Gastroesophageal sphincter (tissue), 4 donors: Measurements from ENCODE around the gene SULT1B1. TPM values are rescaled to one million over a fixed set of nuclear protein-coding genes. Genes with fewer than 3 reads are reported as not detected.

ENCODE experiments used
- ATAC-seq: fragments of 150-250 bp; one replicate; pipeline ENCODE4 v1.9.1; 2016; ENCODE audit warnings: mild to moderate bottlenecking, moderate library complexity
- H3K27ac ChIP-seq, 4 donors: fragments of 200-600 bp; sonication (generic) in 3 of 4; 1 replicate in 3 of 4; 2 replicates in 1 of 4; pipeline ENCODE4 v1.5.1; 2016 to 2019
- H3K27me3 ChIP-seq: fragments of 200-600 bp; sonication (generic); one replicate; pipeline ENCODE4 v1.5.1; 2019
- H3K36me3 ChIP-seq, 2 donors: fragments of 200-600 bp; sonication (generic); one replicate each; pipeline ENCODE4 v1.5.1; 2019; ENCODE audit warnings: control low read depth in 1 of 2
- H3K4me1 ChIP-seq, 3 donors: fragments of 200-600 bp; sonication (generic); 1 replicate in 2 of 3; 2 replicates in 1 of 3; pipeline ENCODE4 v1.5.1; 2016 to 2019; ENCODE audit warnings: control low read depth in 2 of 3
- H3K4me3 ChIP-seq, 2 donors: fragments of 200-600 bp; sonication (generic); one replicate each; pipeline ENCODE4 v1.5.1; 2019; ENCODE audit warnings: mild to moderate bottlenecking in 1 of 2, moderate library complexity in 1 of 2
- H3K9me3 ChIP-seq, 3 donors: fragments of 200-600 bp; sonication (generic); one replicate each; pipeline ENCODE4 v1.5.1; 2017 to 2019; ENCODE audit warnings: control low read depth in 2 of 3
- EP300 ChIP-seq: sonication (generic); formaldehyde crosslinking; IDR thresholded peaks from one replicate; pipeline ENCODE4 v1.6.1; 2017; ENCODE audit warnings: antibody characterized with exemption, mild to moderate bottlenecking
- POLR2A ChIP-seq, 2 donors: fragments of 450-650 bp; IDR thresholded peaks; one replicate each; pipeline ENCODE4 v1.6.1; 2017; ENCODE audit warnings: antibody characterized with exemption in 2 of 2, mild to moderate bottlenecking in 2 of 2, moderate library complexity in 1 of 2
- POLR2AphosphoS5 ChIP-seq: sonication (generic); formaldehyde crosslinking; IDR thresholded peaks from one replicate; pipeline ENCODE4 v1.6.1; 2017; ENCODE audit warnings: antibody characterized with exemption
- WGBS, 2 donors: methylation state at CpG; one replicate each; pipeline ENCODE4 v1.1.5; 2018; ENCODE audit warnings: low coverage in 1 of 2; 5-methylcytosine and 5-hydroxymethylcytosine counted together
- total RNA-seq, 4 donors: library from RNA; depleted of rRNA; stranded (reverse); fragments of >200 nt; gene quantifications; one replicate each; pipeline ENCODE4 v1.1.0, GENCODE V29; 2016
- TF ChIP-seq, protein P1 (sequence below), 4 experiments: fragments of 200-600 bp in 2 of 4; fragments of 450-650 bp in 2 of 4; sonication (generic) in 1 of 4; IDR thresholded peaks; one replicate each; pipeline ENCODE4 v1.5.1; 2017 to 2019; ENCODE audit warnings: antibody characterized with exemption in 4 of 4, mild to moderate bottlenecking in 2 of 4, moderate library complexity in 2 of 4

The SULT1B1 gene
- total RNA-seq, 4 donors from 2014 or later, result 0.27 to 1.3 (median 0.87) TPM

- TF ChIP-seq, protein P1, sequence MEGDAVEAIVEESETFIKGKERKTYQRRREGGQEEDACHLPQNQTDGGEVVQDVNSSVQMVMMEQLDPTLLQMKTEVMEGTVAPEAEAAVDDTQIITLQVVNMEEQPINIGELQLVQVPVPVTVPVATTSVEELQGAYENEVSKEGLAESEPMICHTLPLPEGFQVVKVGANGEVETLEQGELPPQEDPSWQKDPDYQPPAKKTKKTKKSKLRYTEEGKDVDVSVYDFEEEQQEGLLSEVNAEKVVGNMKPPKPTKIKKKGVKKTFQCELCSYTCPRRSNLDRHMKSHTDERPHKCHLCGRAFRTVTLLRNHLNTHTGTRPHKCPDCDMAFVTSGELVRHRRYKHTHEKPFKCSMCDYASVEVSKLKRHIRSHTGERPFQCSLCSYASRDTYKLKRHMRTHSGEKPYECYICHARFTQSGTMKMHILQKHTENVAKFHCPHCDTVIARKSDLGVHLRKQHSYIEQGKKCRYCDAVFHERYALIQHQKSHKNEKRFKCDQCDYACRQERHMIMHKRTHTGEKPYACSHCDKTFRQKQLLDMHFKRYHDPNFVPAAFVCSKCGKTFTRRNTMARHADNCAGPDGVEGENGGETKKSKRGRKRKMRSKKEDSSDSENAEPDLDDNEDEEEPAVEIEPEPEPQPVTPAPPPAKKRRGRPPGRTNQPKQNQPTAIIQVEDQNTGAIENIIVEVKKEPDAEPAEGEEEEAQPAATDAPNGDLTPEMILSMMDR (IDR thresholded peaks at IDR 0.05), result no peak
- no peak for ATAC-seq
- Histone ChIP-seq H3K4me3 (no peak overlapping the region), H3K27ac (no peak overlapping the region), H3K27me3 (no peaks in the 10 kb centered on the region), H3K9me3 (peaks cover 0 to 8% (median 0%) of the 10 kb centered on the region in 3 donors), H3K4me1 (no peaks in the 10 kb centered on the region), H3K36me3 (no peaks in the 10 kb centered on the region)
- WGBS, 2 donors, result 90% methylated on average over 2 of the region's 13 CpGs; no CpG with 5 or more reads in 1 of the 2 donors
These were observed 16.8 kb downstream of the SULT1B1 start for GRCh38 chr4:69743476-69744156.

DNA sequence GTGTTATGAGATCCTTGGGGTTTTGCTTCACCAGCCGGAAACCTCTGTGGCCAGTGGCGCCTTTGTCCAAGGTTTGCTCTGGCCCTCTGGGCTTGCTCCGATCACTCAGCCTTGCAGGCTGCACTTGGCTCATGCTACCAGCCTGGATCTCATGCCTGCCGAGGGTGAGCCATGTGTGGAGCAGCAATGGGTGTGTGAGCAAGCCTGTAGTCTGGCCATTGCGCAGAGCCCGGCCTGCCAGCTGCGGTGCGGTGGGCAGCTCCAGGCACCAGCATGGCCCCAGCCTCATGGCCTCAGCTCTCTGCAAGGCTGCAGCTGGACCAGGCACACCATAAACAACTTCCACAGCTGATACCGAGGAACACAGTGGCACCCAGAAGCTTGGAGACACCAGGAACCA lies 17.8 kb downstream of the SULT1B1 start:
- peaks cover 0 to 8% (median 0%) of the 10 kb centered on the region in 3 donors for H3K9me3 ChIP-seq
- H3K27ac ChIP-seq, result no peak overlapping the region
- no peaks in the 10 kb centered on the region for H3K36me3 ChIP-seq
- H3K27me3 ChIP-seq, result no peaks in the 10 kb centered on the region
- no peak overlapping the region for H3K4me3 ChIP-seq
- no peaks in the 10 kb centered on the region for H3K4me1 ChIP-seq
- WGBS, 2 donors, result no CpG with 5 or more reads among the region's 9 CpGs
- no peak for ATAC-seq
- no peak for TF ChIP-seq POLR2AphosphoS5
- TF ChIP-seq, protein P1 (IDR thresholded peaks at IDR 0.05), result no peak
- TF ChIP-seq EP300, result no peak
- no peak for TF ChIP-seq POLR2A (IDR thresholded peaks at IDR 0.05)

DNA sequence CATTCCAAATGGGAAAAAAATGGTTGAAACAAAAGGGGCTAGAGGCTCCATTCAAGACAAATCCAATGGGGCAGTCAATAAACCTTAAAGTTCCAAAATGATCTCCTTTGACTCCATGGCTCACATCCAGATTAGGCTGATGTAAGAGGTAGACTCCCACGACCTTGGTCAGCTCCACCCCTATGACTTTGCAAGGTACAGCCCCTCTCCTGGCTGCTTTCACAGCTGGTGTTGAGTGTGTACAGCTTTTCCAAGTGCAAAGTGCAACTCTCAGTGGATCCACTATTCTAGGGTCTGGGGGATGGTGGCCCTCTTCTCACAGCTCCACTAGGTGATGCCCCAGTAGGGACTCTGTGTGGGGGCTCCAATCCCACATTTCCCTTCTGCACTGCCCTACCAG lies 21.5 kb downstream of the SULT1B1 start:
- no peak overlapping the region for H3K27ac ChIP-seq
- no peaks in the 10 kb centered on the region for H3K27me3 ChIP-seq
- TF ChIP-seq POLR2AphosphoS5 (no peak), POLR2A (IDR thresholded peaks at IDR 0.05) (no peak), EP300 (no peak)
- TF ChIP-seq, protein P1 (IDR thresholded peaks at IDR 0.05), result no peak
- 14 to 29% methylated on average over 1 of the region's 1 CpG for WGBS, 2 donors
- no peak overlapping the region for H3K4me3 ChIP-seq
- no peaks in the 10 kb centered on the region for H3K36me3 ChIP-seq
- no peaks in the 10 kb centered on the region for H3K9me3 ChIP-seq
- ATAC-seq, result no peak
- H3K4me1 ChIP-seq, result no peaks in the 10 kb centered on the region

DNA sequence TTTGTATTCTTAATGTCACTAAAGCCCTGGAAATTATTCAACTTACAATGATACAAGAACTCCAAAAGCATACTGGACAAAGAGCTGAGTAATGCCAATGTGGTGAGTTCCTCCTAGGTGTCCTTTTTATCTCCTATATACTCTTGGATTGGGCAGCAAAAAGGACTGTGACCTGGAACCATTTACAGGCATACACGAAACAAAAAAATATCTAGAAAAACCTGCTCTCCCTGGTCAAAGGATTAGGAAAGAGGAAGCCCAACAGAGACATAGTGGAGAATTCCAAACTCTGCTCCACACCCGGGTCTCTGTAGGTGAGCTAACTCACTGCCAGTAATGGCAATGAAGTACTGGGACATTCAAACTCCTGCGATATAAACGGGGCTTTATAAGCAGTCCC lies 25.3 kb downstream of the SULT1B1 start:
- H3K36me3 ChIP-seq, result no peaks in the 10 kb centered on the region
- whole genome bisulfite sequencing, 2 donors, result 88 to 100% methylated on average over 2 to 3 of the region's 4 CpGs
- H3K27ac ChIP-seq, result no peak overlapping the region
- ATAC-seq, result no peak
- TF ChIP-seq POLR2A (IDR thresholded peaks at IDR 0.05), result no peak
- TF ChIP-seq, protein P1 (IDR thresholded peaks at IDR 0.05), result no peak
- TF ChIP-seq POLR2AphosphoS5, result no peak
- no peak for TF ChIP-seq EP300
- no peaks in the 10 kb centered on the region for H3K4me1 ChIP-seq
- H3K4me3 ChIP-seq, result no peak overlapping the region
- no peaks in the 10 kb centered on the region for H3K9me3 ChIP-seq
- H3K27me3 ChIP-seq, result no peaks in the 10 kb centered on the region

DNA sequence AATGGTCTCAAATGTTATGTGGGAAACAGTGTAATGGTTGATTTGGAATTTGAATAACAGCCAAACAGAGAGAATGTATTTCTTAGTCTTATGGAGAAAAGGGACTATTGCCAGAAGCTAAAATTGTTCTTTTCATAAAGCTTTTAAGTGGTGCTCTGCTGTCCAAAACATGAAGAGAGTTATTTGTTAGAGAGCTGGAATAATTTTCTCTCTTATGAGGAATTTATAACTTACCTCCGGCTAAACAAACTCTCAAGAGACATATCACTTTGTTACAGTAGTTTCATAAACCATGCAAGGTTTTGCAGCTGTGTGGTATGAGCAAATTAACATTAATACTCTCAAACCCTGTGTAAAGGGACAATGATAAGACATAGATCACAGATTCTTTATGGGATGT lies 28.6 kb downstream of the SULT1B1 start:
- Histone ChIP-seq H3K4me1 (no peaks in the 10 kb centered on the region), H3K27me3 (no peaks in the 10 kb centered on the region), H3K27ac (no peak overlapping the region), H3K36me3 (no peaks in the 10 kb centered on the region), H3K9me3 (no peaks in the 10 kb centered on the region), H3K4me3 (no peak overlapping the region)
- TF ChIP-seq POLR2A (IDR thresholded peaks at IDR 0.05), result no peak
- no peak for TF ChIP-seq EP300
- TF ChIP-seq, protein P1 (IDR thresholded peaks at IDR 0.05), result no peak
- TF ChIP-seq POLR2AphosphoS5, result no peak
- ATAC-seq, result no peak
- 0% methylated on average over 1 of the region's 1 CpG for whole genome bisulfite sequencing, 2 donors
